ENCODE data around the gene PTPN3. TPM values are rescaled to one million over a fixed set of nuclear protein-coding genes. Genes with fewer than 3 reads are reported as not detected.
"Not testable (repeated sequence)": the region's sequence is repeated elsewhere in the genome, so short reads cannot be mapped to it uniquely, and the experiment has no call there.

The PTPN3 gene
- polyA plus RNA-seq, 1 experiment = 1.1 TPM

- H3K27me3 ChIP-seq (ENCODE audit: control insufficient read depth, insufficient read depth, low read length) = peaks cover 5% of the 10 kb centered on the region
- H3K4me3 ChIP-seq (ENCODE audit: low read depth, low read length) = no peak overlapping the region
- H3K36me3 ChIP-seq (ENCODE audit: control insufficient read depth, insufficient read depth, low read length) = no peaks in the 10 kb centered on the region
- no peak for TF ChIP-seq CTCF (IDR thresholded peaks at IDR 0.05; ENCODE audit: insufficient read depth, low read depth, low read length)
- DNase-seq (ENCODE audit: low read depth) = no peak
- ChIA-PET POLR2A (no interaction called here), CTCF (interaction anchor here (1.1 kb wide), 1 partner anchor 15 kb away, joined by 3 read pairs; no protein-coding TSS in a partner anchor)
Observed at GRCh38 chr9:109536859-109537258, 38.8 kb upstream of the PTPN3 start.

- TF ChIP-seq CTCF (IDR thresholded peaks at IDR 0.05; ENCODE audit: insufficient read depth, low read depth, low read length) = no peak
Observed at GRCh38 chr9:109535365-109535764, 37.3 kb upstream of the PTPN3 start.

GRCh38 chr9:109534151-109534550, 36.0 kb upstream of the PTPN3 start:
- no peak for DNase-seq (ENCODE audit: low read depth)
- H3K36me3 ChIP-seq (ENCODE audit: control insufficient read depth, insufficient read depth, low read length) = no peaks in the 10 kb centered on the region
- POLR2A ChIA-PET = no interaction called here
- no peak for TF ChIP-seq CTCF (IDR thresholded peaks at IDR 0.05; ENCODE audit: insufficient read depth, low read depth, low read length)
- no peak overlapping the region for H3K4me3 ChIP-seq (ENCODE audit: low read depth, low read length)
- CTCF ChIA-PET = no interaction called here
- H3K27me3 ChIP-seq (ENCODE audit: control insufficient read depth, insufficient read depth, low read length) = peaks cover 6% of the 10 kb centered on the region

More at GRCh38 chr9:109535365-109535764, 37.3 kb upstream of the PTPN3 start:
- CTCF ChIA-PET = no interaction called here
- Histone ChIP-seq H3K27me3 (ENCODE audit: control insufficient read depth, insufficient read depth, low read length) (peaks cover 5% of the 10 kb centered on the region), H3K36me3 (ENCODE audit: control insufficient read depth, insufficient read depth, low read length) (no peaks in the 10 kb centered on the region), H3K4me3 (ENCODE audit: low read depth, low read length) (no peak overlapping the region)
- DNase-seq (ENCODE audit: low read depth) = no peak
- POLR2A ChIA-PET = no interaction called here

- H3K4me3 ChIP-seq (ENCODE audit: low read depth, low read length); H3K27me3 ChIP-seq (ENCODE audit: control insufficient read depth, insufficient read depth, low read length); H3K36me3 ChIP-seq (ENCODE audit: control insufficient read depth, insufficient read depth, low read length); POLR2A ChIA-PET; DNase-seq (ENCODE audit: low read depth): not testable (repeated sequence)
- CTCF ChIA-PET = interaction anchor here (1.2 to 1.4 kb wide), 2 partner anchors 9 to 13 kb away, joined by 3 read pairs; no protein-coding TSS in a partner anchor
Observed at GRCh38 chr9:109532652-109533051, 34.5 kb upstream of the PTPN3 start.

- Histone ChIP-seq H3K36me3 (ENCODE audit: control insufficient read depth, insufficient read depth, low read length) (no peaks in the 10 kb centered on the region), H3K4me3 (ENCODE audit: low read depth, low read length) (no peak overlapping the region), H3K27me3 (ENCODE audit: control insufficient read depth, insufficient read depth, low read length) (peaks cover 3% of the 10 kb centered on the region)
- TF ChIP-seq CTCF (IDR thresholded peaks at IDR 0.05; ENCODE audit: insufficient read depth, low read depth, low read length) = no peak
- ChIA-PET POLR2A (no interaction called here), CTCF (interaction anchor here (1.0 to 1.9 kb wide), 5 partner anchors 9 to 84 kb away, joined by 3 to 9 read pairs (median 4); no protein-coding TSS in a partner anchor)
- DNase-seq (ENCODE audit: low read depth) = no peak
Observed at GRCh38 chr9:109522106-109522505, 24.0 kb upstream of the PTPN3 start.

- Histone ChIP-seq H3K36me3 (ENCODE audit: control insufficient read depth, insufficient read depth, low read length) (no peaks in the 10 kb centered on the region), H3K4me3 (ENCODE audit: low read depth, low read length) (no peak overlapping the region), H3K27me3 (ENCODE audit: control insufficient read depth, insufficient read depth, low read length) (peaks cover 7% of the 10 kb centered on the region)
- peak; percentile 92 for TF ChIP-seq CTCF (IDR thresholded peaks at IDR 0.05; ENCODE audit: insufficient read depth, low read depth, low read length)
- DNase-seq (ENCODE audit: low read depth) = peak; percentile 4
- ChIA-PET CTCF (interaction anchor here (0.5 to 1.9 kb wide), 5 partner anchors 26 to 85 kb away, joined by 3 to 9 read pairs (median 3); no protein-coding TSS in a partner anchor), POLR2A (no interaction called here)
Observed at GRCh38 chr9:109520475-109521132, 22.5 kb upstream of the PTPN3 start.
